BJ (cell line): ENCODE measurements around the gene RASSF3. TPM values are rescaled to one million over a fixed set of nuclear protein-coding genes. Genes with fewer than 3 reads are reported as not detected.
"Not testable (repeated sequence)": the region's sequence is repeated elsewhere in the genome, so short reads cannot be mapped to it uniquely, and the experiment has no call there.

Experiments
- CTCF ChIA-PET: fragments of 350-600 bp; formaldehyde crosslinking; extraction: SDS; loops from one replicate; lab custom pipeline; 2021; ENCODE audit warnings: antibody characterized with exemption, inconsistent platforms; lab: Yijun Ruan, JAX
- POLR2A ChIA-PET: fragments of 300-600 bp; sonication (Branson Sonifier 250); formaldehyde crosslinking; extraction: SDS; loops from one replicate; lab custom pipeline; 2021; ENCODE audit warnings: antibody characterized with exemption; lab: Charles Lee
- DNase-seq: peaks from one replicate; pipeline ENCODE4 v3.0.0-alpha.2; 2011; ENCODE audit warnings: low read depth
- H3K27me3 ChIP-seq: 2 replicates; pipeline ENCODE4 v1.6.0; 2011; ENCODE audit warnings: low read length; ENCODE audit not compliant: control insufficient read depth, insufficient read depth
- H3K36me3 ChIP-seq: 2 replicates; pipeline ENCODE4 v1.5.1; 2011; ENCODE audit warnings: low read length; ENCODE audit not compliant: control insufficient read depth, insufficient read depth
- H3K4me3 ChIP-seq: 2 replicates; pipeline ENCODE4 v1.5.1; 2011; ENCODE audit warnings: low read depth, mild to moderate bottlenecking, control low read depth, low read length
- CTCF ChIP-seq: IDR thresholded peaks from 2 replicates; pipeline ENCODE4 v1.5.1; 2011; ENCODE audit warnings: low read depth, mild to moderate bottlenecking, control low read depth, inconsistent platforms, low read length, moderate library complexity; ENCODE audit not compliant: insufficient read depth
- polyA plus RNA-seq: library from polyadenylated mRNA; depleted of rRNA; stranded (reverse); fragments of >200 nt; gene quantifications from 2 replicates; pipeline ENCODE4 v1.2.3, GENCODE V29; 2011

The RASSF3 gene
- polyA plus RNA-seq, 1 experiment = 27.7 TPM

GRCh38 chr12:64650762-64651161 lies 40.5 kb downstream of the RASSF3 start:
- ChIA-PET CTCF (interaction anchor here (1.4 kb wide), 1 partner anchor 13 kb away, joined by 3 read pairs; no protein-coding TSS in a partner anchor), POLR2A (no interaction called here)
- H3K36me3 ChIP-seq = no peaks in the 10 kb centered on the region
- H3K4me3 ChIP-seq = no peak overlapping the region
- DNase-seq = peak; percentile 44
- H3K27me3 ChIP-seq = no peaks in the 10 kb centered on the region
- TF ChIP-seq CTCF = no peak

- H3K27me3 ChIP-seq = no peaks in the 10 kb centered on the region
- TF ChIP-seq CTCF = no peak
- H3K36me3 ChIP-seq = no peaks in the 10 kb centered on the region
- CTCF ChIA-PET = no interaction called here
- no peak overlapping the region for H3K4me3 ChIP-seq
- POLR2A ChIA-PET = no interaction called here
- no peak for DNase-seq
Measured at GRCh38 chr12:64652346-64652745, 42.1 kb downstream of the RASSF3 start.

- TF ChIP-seq CTCF = no peak
- no peak for DNase-seq
- Histone ChIP-seq H3K27me3 (no peaks in the 10 kb centered on the region), H3K36me3 (no peaks in the 10 kb centered on the region), H3K4me3 (no peak overlapping the region)
- ChIA-PET CTCF (no interaction called here), POLR2A (no interaction called here)
Measured at GRCh38 chr12:64653123-64653522, 42.8 kb downstream of the RASSF3 start.

- H3K36me3 ChIP-seq, H3K27me3 ChIP-seq, H3K4me3 ChIP-seq, DNase-seq, POLR2A ChIA-PET: not testable (repeated sequence)
- CTCF ChIA-PET = interaction anchor here (0.5 to 0.9 kb wide), 3 partner anchors 41 to 44 kb away, joined by 3 read pairs; no protein-coding TSS in a partner anchor
Measured at GRCh38 chr12:64653907-64654306, 43.6 kb downstream of the RASSF3 start.

- CTCF ChIA-PET = no interaction called here
- TF ChIP-seq CTCF = no peak
- Histone ChIP-seq H3K36me3 (no peaks in the 10 kb centered on the region), H3K27me3 (no peaks in the 10 kb centered on the region), H3K4me3 (no peak overlapping the region)
- no peak for DNase-seq
- POLR2A ChIA-PET = no interaction called here
Measured at GRCh38 chr12:64655141-64655540, 44.8 kb downstream of the RASSF3 start.

GRCh38 chr12:64656429-64656828 lies 46.1 kb downstream of the RASSF3 start:
- TF ChIP-seq CTCF = no peak
- Histone ChIP-seq H3K36me3 (no peaks in the 10 kb centered on the region), H3K27me3 (no peaks in the 10 kb centered on the region), H3K4me3 (no peak overlapping the region)
- POLR2A ChIA-PET = no interaction called here
- no peak for DNase-seq
- CTCF ChIA-PET = interaction anchor here (0.7 kb wide), 1 partner anchor 19 kb away, joined by 3 read pairs; no protein-coding TSS in a partner anchor
